Measurements from ENCODE around the gene MYH13. TPM values are rescaled to one million over a fixed set of nuclear protein-coding genes. Genes with fewer than 3 reads are reported as not detected.
A peak's percentile ranks its signal among the peaks of the same experiment; 100 is the strongest.

The MYH13 gene
- total and polyA plus RNA-seq, 10 of the 15 experiments (the other 5 are each of a cell fraction or from before 2014, with no cell fraction given) = 0.01 to 0.04 (median 0.03) TPM; not detected in 4

- TF ChIP-seq, protein P1, sequence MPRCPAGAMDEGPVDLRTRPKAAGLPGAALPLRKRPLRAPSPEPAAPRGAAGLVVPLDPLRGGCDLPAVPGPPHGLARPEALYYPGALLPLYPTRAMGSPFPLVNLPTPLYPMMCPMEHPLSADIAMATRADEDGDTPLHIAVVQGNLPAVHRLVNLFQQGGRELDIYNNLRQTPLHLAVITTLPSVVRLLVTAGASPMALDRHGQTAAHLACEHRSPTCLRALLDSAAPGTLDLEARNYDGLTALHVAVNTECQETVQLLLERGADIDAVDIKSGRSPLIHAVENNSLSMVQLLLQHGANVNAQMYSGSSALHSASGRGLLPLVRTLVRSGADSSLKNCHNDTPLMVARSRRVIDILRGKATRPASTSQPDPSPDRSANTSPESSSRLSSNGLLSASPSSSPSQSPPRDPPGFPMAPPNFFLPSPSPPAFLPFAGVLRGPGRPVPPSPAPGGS (IDR thresholded peaks at IDR 0.05; ENCODE audit: borderline replicate concordance, insufficient read depth, low read depth, low read length, poor library complexity, severe bottlenecking) = no peak
- TF ChIP-seq MXI1 (IDR thresholded peaks at IDR 0.05; ENCODE audit: low read depth, low read length) = no peak
Observed at GRCh38 chr17:10317543-10317834, 55.3 kb downstream of the MYH13 start (continued).

- no TSS peak for BruUV-seq (replicated peaks)
- WGBS (ENCODE audit: insufficient coverage, insufficient replicate concordance, low lambda C conversion rate, missing lambda C conversion rate) = 43% methylated on average over 16 of the region's 19 CpGs
Observed at GRCh38 chr17:10316801-10317542, 55.8 kb downstream of the MYH13 start.

More at GRCh38 chr17:10316801-10317542, 55.8 kb downstream of the MYH13 start:
- H3K9ac ChIP-seq (ENCODE audit: control insufficient read depth, insufficient read depth, low read length) = no peak overlapping the region
- H4K20me1 ChIP-seq (ENCODE audit: control insufficient read depth, insufficient read depth) = no peaks in the 10 kb centered on the region
- FAIRE-seq = no peak
- POLR2A ChIA-PET = no interaction called here
- no peak overlapping the region for H3K27ac ChIP-seq (ENCODE audit: control insufficient read depth, insufficient read depth)
- RAD21 ChIA-PET (ENCODE audit: unreplicated experiment) = no interaction called here
- TF ChIP-seq ETV6 (conservative IDR thresholded peaks at IDR 0.05 in 1 of 2, IDR thresholded peaks at IDR 0.05 in 1 of 2; ENCODE audit: borderline replicate concordance in 1 of 2, low read depth in 1 of 2) (peak in 1 of 2 experiments; percentile 45; a peak in 1 of 4 replicates), CTCF (IDR thresholded peaks at IDR 0.05 in 2 of 3, conservative IDR thresholded peaks at IDR 0.05 in 1 of 3; ENCODE audit: control insufficient read depth in 2 of 3, extremely low read depth in 1 of 3, insufficient read depth in 1 of 3, low read depth in 3 of 3, low read length in 3 of 3) (peak in 2 of 3 experiments; percentile 28 to 41; a peak in 3 of 6 replicates), ZNF207 (IDR thresholded peaks at IDR 0.05; ENCODE audit: borderline replicate concordance) (no peak)
- H3K9me3 ChIP-seq (replicated peaks; ENCODE audit: control insufficient read depth, insufficient read depth, low read length) = no peaks in the 10 kb centered on the region; the same call in 2 of the 3 replicates
- CTCF ChIA-PET = no interaction called here
- no peak overlapping the region for H2AFZ ChIP-seq (ENCODE audit: control insufficient read depth, low read depth, low read length)
- no peak overlapping the region for H3K4me2 ChIP-seq (ENCODE audit: control insufficient read depth, insufficient read depth)
- intact Hi-C loops (cut with micrococcal nuclease; ENCODE audit: unreplicated experiment) (no loop called here), in situ Hi-C loops (cut with MboI) (no loop called here)
- H3K4me1 ChIP-seq (ENCODE audit: control insufficient read depth, insufficient read depth, low read length) = no peaks in the 10 kb centered on the region
- SMC1A ChIA-PET (ENCODE audit: uncharacterized antibody, unreplicated experiment) = no interaction called here
- H3K4me3 ChIP-seq = no peak overlapping the region
- no peak for DNase-seq (ENCODE audit: low read depth, low spot score)
- no peaks in the 10 kb centered on the region for H3K79me2 ChIP-seq (ENCODE audit: control insufficient read depth, insufficient read depth, low read length)
- ATAC-seq = no peak
- peaks cover 0 to 2% of the 10 kb centered on the region in 2 experiments; a peak in 1 of 4 replicates for H3K27me3 ChIP-seq (replicated peaks in 1 of 2; ENCODE audit: control insufficient read depth in 2 of 2, insufficient read depth in 2 of 2, low read length in 1 of 2)
- H3K36me3 ChIP-seq (ENCODE audit: control insufficient read depth in 2 of 2, insufficient read depth in 2 of 2, low read length in 1 of 2) = no peaks in the 10 kb centered on the region

All from GM12878 (cell line).